ENCODE results near the gene ASTN2.

The ASTN2 gene

GRCh38 chr9:116774421-116775180 is 640.3 kb downstream of the ASTN2 start:
- DNase-seq, result no peak

- no peak for DNase-seq
Measured at GRCh38 chr9:116767219-116767618, 647.6 kb downstream of the ASTN2 start.

GRCh38 chr9:116765011-116765410 is 649.8 kb downstream of the ASTN2 start:
- DNase-seq, result no peak

- DNase-seq, result no peak
Measured at GRCh38 chr9:116763770-116764169, 651.1 kb downstream of the ASTN2 start.

- no peak for DNase-seq
Measured at GRCh38 chr9:116760636-116761035, 654.2 kb downstream of the ASTN2 start.

GRCh38 chr9:116757030-116757429 is 657.8 kb downstream of the ASTN2 start:
- no peak for DNase-seq

- no peak for DNase-seq
Measured at GRCh38 chr9:116753389-116753788, 661.5 kb downstream of the ASTN2 start.

GRCh38 chr9:116750510-116750909 is 664.3 kb downstream of the ASTN2 start:
- DNase-seq, result no peak

- DNase-seq, result no peak
Measured at GRCh38 chr9:116749772-116750171, 665.1 kb downstream of the ASTN2 start.

- DNase-seq, result no peak
Measured at GRCh38 chr9:116749176-116749575, 665.7 kb downstream of the ASTN2 start.

GRCh38 chr9:116741742-116742141 is 673.1 kb downstream of the ASTN2 start:
- no peak for DNase-seq

- DNase-seq, result no peak
Measured at GRCh38 chr9:116741086-116741740, 673.6 kb downstream of the ASTN2 start.

- peak; percentile 53 for DNase-seq
Measured at GRCh38 chr9:116737152-116737546, 677.7 kb downstream of the ASTN2 start.

- DNase-seq, result no peak
Measured at GRCh38 chr9:116736399-116737151, 678.3 kb downstream of the ASTN2 start.

- no peak for DNase-seq
Measured at GRCh38 chr9:116733010-116733641, 681.7 kb downstream of the ASTN2 start.

GRCh38 chr9:116726602-116727001 is 688.3 kb downstream of the ASTN2 start:
- DNase-seq, result no peak

GRCh38 chr9:116724123-116724522 is 690.7 kb downstream of the ASTN2 start:
- DNase-seq, result no peak

GRCh38 chr9:116721944-116722343 is 692.9 kb downstream of the ASTN2 start:
- DNase-seq, result no peak

GRCh38 chr9:116721411-116721810 is 693.4 kb downstream of the ASTN2 start:
- no peak for DNase-seq

GRCh38 chr9:116720111-116720510 is 694.7 kb downstream of the ASTN2 start:
- no peak for DNase-seq

GRCh38 chr9:116718111-116718510 is 696.7 kb downstream of the ASTN2 start:
- DNase-seq, result no peak

GRCh38 chr9:116717150-116717549 is 697.7 kb downstream of the ASTN2 start:
- no peak for DNase-seq

GRCh38 chr9:116716438-116716837 is 698.4 kb downstream of the ASTN2 start:
- DNase-seq, result no peak

Data from stimulated activated CD4-positive, alpha-beta T cell treated with anti-CD3 and anti-CD28 coated beads, Interleukin-4, amount 100 ng/mL, for 1 hour (primary cell).